ENCODE measurements around the gene DAGLA. TPM values are rescaled to one million over a fixed set of nuclear protein-coding genes. Genes with fewer than 3 reads are reported as not detected.
A peak's percentile ranks its signal among the peaks of the same experiment; 100 is the strongest.

DAGLA gene
- total RNA-seq, 1 donor from 2014 or later = 8.7 TPM

DNA sequence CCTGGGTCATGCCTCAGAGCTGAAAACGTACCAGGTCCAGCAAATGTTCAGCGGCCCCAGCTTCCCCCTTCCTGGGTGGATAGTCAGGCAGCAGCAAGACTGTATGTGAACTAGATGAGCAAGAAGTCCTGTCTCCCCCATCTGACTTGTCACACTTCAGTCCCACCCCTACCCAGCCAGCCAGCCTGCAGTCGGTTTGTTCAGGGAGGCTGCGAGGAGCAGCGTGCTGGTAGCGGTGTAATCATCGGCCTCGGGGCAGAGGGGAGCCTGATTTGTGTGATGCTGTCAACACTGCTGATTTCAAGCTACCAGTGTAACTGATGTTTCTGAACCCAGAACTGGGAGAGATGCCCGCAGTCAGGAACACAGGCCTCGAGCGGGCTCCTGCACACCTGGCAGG lies 102.7 kb downstream of the DAGLA start:
- H3K27ac Mint-ChIP-seq = no peak overlapping the region
- DNase-seq (ENCODE audit: low spot score, unreplicated experiment) = no peak
- peaks cover 14% of the 10 kb centered on the region for H3K4me1 Mint-ChIP-seq (ENCODE audit: low read depth)
- H3K36me3 Mint-ChIP-seq (ENCODE audit: insufficient read depth) = peaks cover 14% of the 10 kb centered on the region
- no peaks in the 10 kb centered on the region for H3K27me3 Mint-ChIP-seq
- TF ChIP-seq, protein P1, sequence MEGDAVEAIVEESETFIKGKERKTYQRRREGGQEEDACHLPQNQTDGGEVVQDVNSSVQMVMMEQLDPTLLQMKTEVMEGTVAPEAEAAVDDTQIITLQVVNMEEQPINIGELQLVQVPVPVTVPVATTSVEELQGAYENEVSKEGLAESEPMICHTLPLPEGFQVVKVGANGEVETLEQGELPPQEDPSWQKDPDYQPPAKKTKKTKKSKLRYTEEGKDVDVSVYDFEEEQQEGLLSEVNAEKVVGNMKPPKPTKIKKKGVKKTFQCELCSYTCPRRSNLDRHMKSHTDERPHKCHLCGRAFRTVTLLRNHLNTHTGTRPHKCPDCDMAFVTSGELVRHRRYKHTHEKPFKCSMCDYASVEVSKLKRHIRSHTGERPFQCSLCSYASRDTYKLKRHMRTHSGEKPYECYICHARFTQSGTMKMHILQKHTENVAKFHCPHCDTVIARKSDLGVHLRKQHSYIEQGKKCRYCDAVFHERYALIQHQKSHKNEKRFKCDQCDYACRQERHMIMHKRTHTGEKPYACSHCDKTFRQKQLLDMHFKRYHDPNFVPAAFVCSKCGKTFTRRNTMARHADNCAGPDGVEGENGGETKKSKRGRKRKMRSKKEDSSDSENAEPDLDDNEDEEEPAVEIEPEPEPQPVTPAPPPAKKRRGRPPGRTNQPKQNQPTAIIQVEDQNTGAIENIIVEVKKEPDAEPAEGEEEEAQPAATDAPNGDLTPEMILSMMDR (IDR thresholded peaks at IDR 0.05; ENCODE audit: unreplicated experiment) = no peak
- no peaks in the 10 kb centered on the region for H3K9me3 Mint-ChIP-seq (ENCODE audit: low read depth)
- H3K4me3 Mint-ChIP-seq (ENCODE audit: low read depth) = no peak overlapping the region

DNA sequence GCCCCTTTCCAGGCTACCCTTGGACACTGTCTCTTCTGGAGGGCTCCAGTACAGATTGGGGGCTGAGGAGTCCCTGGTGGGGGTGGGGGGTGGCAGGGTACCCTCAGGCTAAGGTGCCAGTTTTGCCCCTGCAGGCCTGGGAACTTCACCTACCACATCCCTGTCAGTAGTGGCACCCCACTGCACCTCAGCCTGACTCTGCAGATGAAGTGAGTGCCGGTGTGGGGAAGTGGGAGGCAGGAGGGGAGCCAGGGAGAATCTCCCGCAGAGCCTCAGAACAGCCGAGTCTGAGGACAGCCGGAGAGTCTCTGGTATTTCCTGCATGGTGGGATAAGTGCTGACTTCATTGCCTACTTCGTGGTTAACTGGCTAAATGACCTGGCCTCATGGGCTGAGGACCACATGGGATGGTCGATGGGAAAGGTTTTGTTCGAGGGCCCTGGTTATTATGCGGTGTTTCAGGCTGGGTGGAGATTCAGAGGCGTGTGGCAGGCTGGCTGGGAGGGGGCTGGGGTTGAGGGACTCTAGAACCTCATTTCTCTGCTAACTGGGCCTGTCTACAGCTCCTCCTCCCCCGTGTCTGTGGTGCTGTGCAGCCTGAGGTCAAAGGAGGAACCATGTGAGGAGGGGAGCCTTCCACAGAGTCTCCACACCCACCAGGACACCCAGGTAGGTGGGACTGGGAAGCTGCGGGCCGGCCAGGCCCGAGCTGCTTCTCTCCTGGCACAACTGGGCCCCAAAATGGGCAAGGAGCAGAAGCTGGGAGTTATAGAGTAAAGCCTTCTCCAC lies 103.7 kb downstream of the DAGLA start:
- no peaks in the 10 kb centered on the region for H3K27me3 Mint-ChIP-seq
- H3K4me3 Mint-ChIP-seq (ENCODE audit: low read depth) = no peak overlapping the region
- peaks cover 12% of the 10 kb centered on the region for H3K36me3 Mint-ChIP-seq (ENCODE audit: insufficient read depth)
- no peak for DNase-seq (ENCODE audit: low spot score, unreplicated experiment)
- TF ChIP-seq, protein P1 (IDR thresholded peaks at IDR 0.05; ENCODE audit: unreplicated experiment) = no peak
- peaks cover 16% of the 10 kb centered on the region for H3K4me1 Mint-ChIP-seq (ENCODE audit: low read depth)
- peak overlapping the region; percentile 75 for H3K27ac Mint-ChIP-seq
- no peaks in the 10 kb centered on the region for H3K9me3 Mint-ChIP-seq (ENCODE audit: low read depth)

DNA sequence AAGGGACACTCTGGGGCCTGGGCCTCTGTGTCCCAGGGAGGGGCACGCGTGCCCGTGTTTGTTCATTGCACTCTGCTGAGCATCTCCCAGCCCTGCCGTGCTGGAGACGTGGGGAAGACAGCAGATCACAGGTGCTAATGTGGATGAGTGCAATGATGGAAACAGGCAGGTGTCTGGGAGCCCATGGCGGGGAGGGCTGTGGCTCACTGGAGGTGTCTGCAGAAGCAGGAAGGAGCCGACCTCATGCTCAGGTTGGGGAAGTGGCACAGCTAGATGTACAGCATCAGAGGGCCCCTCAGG lies 104.3 kb downstream of the DAGLA start:
- H3K36me3 Mint-ChIP-seq (ENCODE audit: insufficient read depth) = peaks cover 12% of the 10 kb centered on the region

DNA sequence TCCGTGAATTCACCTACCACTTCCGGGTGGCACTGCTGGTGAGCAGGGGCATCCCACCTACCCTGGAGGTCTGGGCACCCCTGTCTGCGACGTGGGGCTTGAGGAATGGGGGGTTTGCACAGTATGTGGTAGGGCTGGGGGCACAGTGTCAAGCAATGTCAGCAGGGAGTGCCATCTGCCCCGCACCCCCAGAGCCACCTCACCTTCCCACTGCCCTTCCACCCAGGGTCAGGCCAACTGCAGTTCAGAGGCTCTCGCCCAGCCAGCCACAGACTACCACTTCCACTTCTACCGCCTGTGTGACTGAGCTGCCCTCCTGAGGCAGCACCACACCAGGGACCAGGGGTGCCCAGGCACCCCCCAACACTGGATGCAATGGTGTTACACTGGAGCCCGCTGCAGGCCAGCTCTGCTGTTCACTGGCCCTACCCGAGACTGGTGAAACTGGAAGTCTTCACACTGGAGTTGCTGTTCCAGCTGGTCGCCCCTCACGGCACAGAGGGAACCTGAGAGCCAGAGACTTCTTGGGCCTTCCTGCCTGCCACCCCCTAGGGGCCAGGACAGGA lies 105.7 kb downstream of the DAGLA start:
- Mint-ChIP-seq H3K36me3 (ENCODE audit: insufficient read depth) (peaks cover 17% of the 10 kb centered on the region), H3K27me3 (no peaks in the 10 kb centered on the region), H3K9me3 (ENCODE audit: low read depth) (no peaks in the 10 kb centered on the region), H3K27ac (peak overlapping the region; percentile 75), H3K4me1 (ENCODE audit: low read depth) (peaks cover 16% of the 10 kb centered on the region), H3K4me3 (ENCODE audit: low read depth) (no peak overlapping the region)
- DNase-seq (ENCODE audit: low spot score, unreplicated experiment) = no peak
- TF ChIP-seq, protein P1 (IDR thresholded peaks at IDR 0.05; ENCODE audit: unreplicated experiment) = no peak

More for the DNA sequence above, 104.3 kb downstream of the DAGLA start:
- H3K9me3 Mint-ChIP-seq (ENCODE audit: low read depth) = no peaks in the 10 kb centered on the region
- peak overlapping the region; percentile 75 for H3K27ac Mint-ChIP-seq
- no peak overlapping the region for H3K4me3 Mint-ChIP-seq (ENCODE audit: low read depth)
- DNase-seq (ENCODE audit: low spot score, unreplicated experiment) = no peak
- no peaks in the 10 kb centered on the region for H3K27me3 Mint-ChIP-seq
- H3K4me1 Mint-ChIP-seq (ENCODE audit: low read depth) = peaks cover 16% of the 10 kb centered on the region
- TF ChIP-seq, protein P1 (IDR thresholded peaks at IDR 0.05; ENCODE audit: unreplicated experiment) = no peak

DNA sequence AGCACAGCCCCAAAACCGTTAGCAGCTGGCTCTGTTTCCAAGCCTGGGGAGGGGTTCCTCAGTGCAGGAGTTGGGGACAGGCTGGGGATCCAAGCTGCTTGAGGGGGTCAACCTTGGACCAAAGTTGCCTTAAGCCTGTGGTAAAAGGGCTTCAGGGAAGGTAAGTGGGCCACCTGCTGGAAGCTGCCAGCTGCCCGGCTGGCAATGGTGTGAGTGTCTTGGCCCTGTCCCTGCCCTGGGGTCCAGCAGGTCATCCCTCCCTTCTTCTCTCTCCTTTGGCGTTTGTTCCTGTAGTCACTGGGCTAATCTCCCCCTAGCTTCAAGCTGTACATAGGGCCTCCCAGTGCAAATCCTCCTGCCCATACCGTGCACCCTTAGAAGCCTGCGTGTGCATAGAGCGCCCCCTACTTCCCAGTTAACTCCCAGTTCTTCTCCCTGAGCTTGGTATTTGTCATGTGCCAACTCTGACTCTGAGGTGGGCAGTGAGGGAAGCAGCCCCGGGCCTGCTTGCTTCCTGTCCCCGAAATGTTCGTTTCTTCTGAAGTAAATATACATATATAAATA lies 107.8 kb downstream of the DAGLA start:
- H3K27ac Mint-ChIP-seq = peak overlapping the region; percentile 54
- TF ChIP-seq, protein P1 (IDR thresholded peaks at IDR 0.05; ENCODE audit: unreplicated experiment) = peak; percentile 66
- DNase-seq (ENCODE audit: low spot score, unreplicated experiment) = peak; percentile 29
- peaks cover 12% of the 10 kb centered on the region for H3K36me3 Mint-ChIP-seq (ENCODE audit: insufficient read depth)
- H3K27me3 Mint-ChIP-seq = no peaks in the 10 kb centered on the region
- no peaks in the 10 kb centered on the region for H3K9me3 Mint-ChIP-seq (ENCODE audit: low read depth)
- H3K4me3 Mint-ChIP-seq (ENCODE audit: low read depth) = no peak overlapping the region
- peaks cover 21% of the 10 kb centered on the region for H3K4me1 Mint-ChIP-seq (ENCODE audit: low read depth)
